Endothelial cell of umbilical vein (primary cell): ENCODE results near the gene SH2D3C.

Experiments
- FOS ChIP-seq: IDR thresholded peaks from 2 replicates; pipeline ENCODE4 v1.6.1; 2011; ENCODE audit warnings: mild to moderate bottlenecking, low read length, moderate library complexity, borderline replicate concordance; ENCODE audit not compliant: insufficient read depth
- POLR2A ChIP-seq: IDR thresholded peaks from 2 replicates; pipeline ENCODE4 v1.6.1; 2012; ENCODE audit warnings: low read depth, mild to moderate bottlenecking, control low read depth, low read length
- POLR2AphosphoS5 ChIP-seq: IDR thresholded peaks from 2 replicates; pipeline ENCODE4 v1.6.1; 2012; ENCODE audit warnings: low read depth, mild to moderate bottlenecking, control low read depth, low read length, moderate library complexity; ENCODE audit not compliant: insufficient read depth
- TF ChIP-seq, protein P1 (sequence below), 2 donors: IDR thresholded peaks; 1 replicate in 1 of 2; 2 replicates in 1 of 2; pipeline ENCODE4 v1.5.1; 2011; ENCODE audit warnings: low read length in 2 of 2, mild to moderate bottlenecking in 2 of 2, moderate library complexity in 2 of 2, control low read depth in 1 of 2, inconsistent platforms in 1 of 2, low read depth in 1 of 2; ENCODE audit not compliant: insufficient read depth in 1 of 2; ENCODE audit errors: extremely low read depth in 1 of 2
- TF ChIP-seq, protein P2 (sequence below): IDR thresholded peaks from 2 replicates; pipeline ENCODE4 v1.6.1; 2011; ENCODE audit not compliant: insufficient read depth, insufficient read length

GRCh38 chr9:127708952-127709587 lies 69.4 kb downstream of the SH2D3C start:
- TF ChIP-seq, protein P1, sequence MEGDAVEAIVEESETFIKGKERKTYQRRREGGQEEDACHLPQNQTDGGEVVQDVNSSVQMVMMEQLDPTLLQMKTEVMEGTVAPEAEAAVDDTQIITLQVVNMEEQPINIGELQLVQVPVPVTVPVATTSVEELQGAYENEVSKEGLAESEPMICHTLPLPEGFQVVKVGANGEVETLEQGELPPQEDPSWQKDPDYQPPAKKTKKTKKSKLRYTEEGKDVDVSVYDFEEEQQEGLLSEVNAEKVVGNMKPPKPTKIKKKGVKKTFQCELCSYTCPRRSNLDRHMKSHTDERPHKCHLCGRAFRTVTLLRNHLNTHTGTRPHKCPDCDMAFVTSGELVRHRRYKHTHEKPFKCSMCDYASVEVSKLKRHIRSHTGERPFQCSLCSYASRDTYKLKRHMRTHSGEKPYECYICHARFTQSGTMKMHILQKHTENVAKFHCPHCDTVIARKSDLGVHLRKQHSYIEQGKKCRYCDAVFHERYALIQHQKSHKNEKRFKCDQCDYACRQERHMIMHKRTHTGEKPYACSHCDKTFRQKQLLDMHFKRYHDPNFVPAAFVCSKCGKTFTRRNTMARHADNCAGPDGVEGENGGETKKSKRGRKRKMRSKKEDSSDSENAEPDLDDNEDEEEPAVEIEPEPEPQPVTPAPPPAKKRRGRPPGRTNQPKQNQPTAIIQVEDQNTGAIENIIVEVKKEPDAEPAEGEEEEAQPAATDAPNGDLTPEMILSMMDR (IDR thresholded peaks at IDR 0.05; ENCODE audit: extremely low read depth in 1 of 2, insufficient read depth in 1 of 2, low read depth in 1 of 2, low read length in 2 of 2) = no peak
- no peak for TF ChIP-seq FOS
- no peak for TF ChIP-seq POLR2AphosphoS5
- no peak for TF ChIP-seq POLR2A
- TF ChIP-seq, protein P2, sequence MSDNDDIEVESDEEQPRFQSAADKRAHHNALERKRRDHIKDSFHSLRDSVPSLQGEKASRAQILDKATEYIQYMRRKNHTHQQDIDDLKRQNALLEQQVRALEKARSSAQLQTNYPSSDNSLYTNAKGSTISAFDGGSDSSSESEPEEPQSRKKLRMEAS = no peak
